ENCODE measurements around the gene JOSD2. TPM values are rescaled to one million over a fixed set of nuclear protein-coding genes. Genes with fewer than 3 reads are reported as not detected.

The JOSD2 gene
- total and polyA plus RNA-seq, 2 of the 4 experiments (the other 2 are of a cell fraction), result 12.2 to 54.1 TPM

DNA sequence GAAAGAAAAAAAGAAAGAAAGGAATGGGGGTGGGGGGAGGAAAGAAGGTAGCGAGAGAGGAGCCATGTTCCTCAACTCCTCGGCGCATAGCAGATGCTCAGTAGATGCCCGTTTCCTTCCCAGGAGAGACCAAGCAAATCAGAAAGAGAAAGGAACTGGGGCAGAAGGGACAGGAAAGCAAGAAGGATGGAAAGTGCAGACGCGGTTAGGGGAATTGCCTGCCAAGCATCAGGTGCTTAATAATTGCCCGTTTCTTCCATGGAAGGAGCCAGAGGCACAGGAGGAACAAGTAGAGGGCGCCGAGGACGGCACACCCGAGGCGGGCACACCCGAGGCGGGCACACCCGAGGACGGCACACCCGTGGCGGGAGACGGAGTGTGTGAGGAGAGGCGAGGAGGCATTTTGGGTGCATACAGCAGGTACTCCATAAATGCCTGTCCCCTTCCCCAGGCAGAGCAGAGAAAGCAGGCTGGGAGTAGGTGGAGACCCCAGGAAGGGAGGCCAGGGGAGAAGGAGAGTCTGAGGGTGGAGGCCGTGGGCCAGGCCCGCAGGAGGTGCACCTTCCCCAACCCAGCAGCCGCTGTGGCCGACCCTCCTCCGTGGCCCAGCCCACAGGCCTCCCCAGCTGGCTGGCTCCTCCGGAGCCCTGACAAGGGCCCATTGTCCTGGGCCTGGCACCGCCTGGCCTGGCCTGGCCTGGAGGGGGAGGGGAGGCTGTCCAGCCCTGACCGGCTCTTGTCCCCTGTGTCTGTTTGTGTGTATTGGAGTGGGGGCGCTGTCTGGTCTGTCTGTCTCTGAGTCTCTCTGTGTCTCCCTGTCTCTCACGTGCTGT, 14.6 kb downstream of the JOSD2 start (continued):
- no peak for TF ChIP-seq CEBPB (IDR thresholded peaks at IDR 0.05; ENCODE audit: low read depth, low read length)

GRCh38 chr19:50495020-50495531, 15.9 kb downstream of the JOSD2 start:
- H3K14ac ChIP-seq (replicated peaks; ENCODE audit: low read depth, low read length), result no peak overlapping the region
- H2AK9ac ChIP-seq (replicated peaks; ENCODE audit: low read depth, low read length, poor library complexity), result peak overlapping the region; percentile 55
- H3K4ac ChIP-seq (ENCODE audit: low read depth, low read length), result no peak overlapping the region
- BruUV-seq (replicated peaks), result no TSS peak
- no peak overlapping the region for H3K18ac ChIP-seq (ENCODE audit: low read depth, low read length)
- no peak overlapping the region for H3K9ac ChIP-seq (ENCODE audit: low read depth, low read length)
- no peak overlapping the region for H3K27ac ChIP-seq (ENCODE audit: insufficient read depth, low read length)
- no peak overlapping the region for H2AK5ac ChIP-seq (ENCODE audit: low read depth, low read length)
- H3K9me1 ChIP-seq (ENCODE audit: insufficient read depth, low read length), result no peaks in the 10 kb centered on the region
- CTCF ChIA-PET, result no interaction called here
- H3K23ac ChIP-seq (ENCODE audit: low read depth, low read length), result no peak overlapping the region
- H3K27me3 ChIP-seq (ENCODE audit: control insufficient read depth, insufficient read depth, low read length), result peaks cover 43% of the 10 kb centered on the region
- H3K56ac ChIP-seq (ENCODE audit: extremely low read depth, insufficient read depth, low read length), result no peak overlapping the region
- H2BK120ac ChIP-seq (ENCODE audit: low read depth, low read length), result no peak overlapping the region
- no peaks in the 10 kb centered on the region for H4K20me1 ChIP-seq (ENCODE audit: insufficient read depth, low read length)
- H2BK15ac ChIP-seq (ENCODE audit: low read depth, low read length), result no peak overlapping the region
- H3K79me1 ChIP-seq (ENCODE audit: low read depth in 1 of 2, low read length in 2 of 2), result no peaks in the 10 kb centered on the region
- POLR2A ChIA-PET (ENCODE audit: unreplicated experiment), result no interaction called here
- H2BK20ac ChIP-seq (ENCODE audit: low read depth, low read length), result no peak overlapping the region
- no peak overlapping the region for H3K4me3 ChIP-seq (ENCODE audit: insufficient read depth, low read depth, low read length)
- no peak overlapping the region for H2AFZ ChIP-seq (replicated peaks; ENCODE audit: low read length, poor library complexity)
- in situ Hi-C loops (cut with MboI; ENCODE audit: low sequenced_read_pairs) (no loop called here), dilution Hi-C loops (cut with HindIII; ENCODE audit: low sequenced_read_pairs, unreplicated experiment) (no loop called here), intact Hi-C loops (cut with micrococcal nuclease) (no loop called here)
- no peak overlapping the region for H2BK5ac ChIP-seq (ENCODE audit: low read depth, low read length, poor library complexity, severe bottlenecking)
- 100% methylated on average over 1 of the region's 5 CpGs; no CpG with 5 or more reads in 1 of the 2 experiments for WGBS, 2 experiments (ENCODE audit: extremely low coverage in 2 of 2, insufficient read length in 1 of 2)
- H4K91ac ChIP-seq (ENCODE audit: insufficient read depth, low read depth, low read length), result no peak overlapping the region
- DNase-seq (no peak), ATAC-seq (ENCODE audit: low read depth) (no peak)
- peaks cover 6% of the 10 kb centered on the region; the same call in 1 of the 2 replicates for H3K9me3 ChIP-seq (ENCODE audit: control insufficient read depth, insufficient read depth, low read length)
- peaks cover 2% of the 10 kb centered on the region; the same call in 1 of the 2 replicates for H3K36me3 ChIP-seq (ENCODE audit: control insufficient read depth, insufficient read depth, low read length)
- H3K4me2 ChIP-seq (ENCODE audit: low read depth, low read length), result no peak overlapping the region
- H4K5ac ChIP-seq (ENCODE audit: low read depth, low read length), result no peak overlapping the region
- TF ChIP-seq POLR2A (IDR thresholded peaks at IDR 0.05; ENCODE audit: low read depth, low read length), result no peak
- no peak for TF ChIP-seq RAD21 (IDR thresholded peaks at IDR 0.05; ENCODE audit: low read length)
- TF ChIP-seq, protein P1, sequence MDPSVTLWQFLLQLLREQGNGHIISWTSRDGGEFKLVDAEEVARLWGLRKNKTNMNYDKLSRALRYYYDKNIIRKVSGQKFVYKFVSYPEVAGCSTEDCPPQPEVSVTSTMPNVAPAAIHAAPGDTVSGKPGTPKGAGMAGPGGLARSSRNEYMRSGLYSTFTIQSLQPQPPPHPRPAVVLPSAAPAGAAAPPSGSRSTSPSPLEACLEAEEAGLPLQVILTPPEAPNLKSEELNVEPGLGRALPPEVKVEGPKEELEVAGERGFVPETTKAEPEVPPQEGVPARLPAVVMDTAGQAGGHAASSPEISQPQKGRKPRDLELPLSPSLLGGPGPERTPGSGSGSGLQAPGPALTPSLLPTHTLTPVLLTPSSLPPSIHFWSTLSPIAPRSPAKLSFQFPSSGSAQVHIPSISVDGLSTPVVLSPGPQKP (IDR thresholded peaks at IDR 0.05; ENCODE audit: borderline replicate concordance, low read depth, low read length), result no peak
- no peak for TF ChIP-seq CEBPB (IDR thresholded peaks at IDR 0.05; ENCODE audit: low read depth, low read length)
- no peak for TF ChIP-seq RFX5 (IDR thresholded peaks at IDR 0.05; ENCODE audit: low read depth, low read length)
- TF ChIP-seq SMC3 (IDR thresholded peaks at IDR 0.05; ENCODE audit: low read depth, low read length), result no peak
- no peak for TF ChIP-seq NFE2L2 (IDR thresholded peaks at IDR 0.05; ENCODE audit: low read depth, low read length)
- no peak for TF ChIP-seq MXI1 (IDR thresholded peaks at IDR 0.05; ENCODE audit: borderline replicate concordance, low read depth, low read length)
- TF ChIP-seq MAFK (IDR thresholded peaks at IDR 0.05; ENCODE audit: low read depth, low read length), result no peak
- H3K4me1 ChIP-seq (ENCODE audit: control insufficient read depth, insufficient read depth, low read length), result no peaks in the 10 kb centered on the region
- no peak overlapping the region for H4K8ac ChIP-seq (ENCODE audit: low read depth in 2 of 2, low read length in 2 of 2)

All from IMR-90 (cell line).